ENCODE measurements around the gene FSHR.

The FSHR gene

DNA sequence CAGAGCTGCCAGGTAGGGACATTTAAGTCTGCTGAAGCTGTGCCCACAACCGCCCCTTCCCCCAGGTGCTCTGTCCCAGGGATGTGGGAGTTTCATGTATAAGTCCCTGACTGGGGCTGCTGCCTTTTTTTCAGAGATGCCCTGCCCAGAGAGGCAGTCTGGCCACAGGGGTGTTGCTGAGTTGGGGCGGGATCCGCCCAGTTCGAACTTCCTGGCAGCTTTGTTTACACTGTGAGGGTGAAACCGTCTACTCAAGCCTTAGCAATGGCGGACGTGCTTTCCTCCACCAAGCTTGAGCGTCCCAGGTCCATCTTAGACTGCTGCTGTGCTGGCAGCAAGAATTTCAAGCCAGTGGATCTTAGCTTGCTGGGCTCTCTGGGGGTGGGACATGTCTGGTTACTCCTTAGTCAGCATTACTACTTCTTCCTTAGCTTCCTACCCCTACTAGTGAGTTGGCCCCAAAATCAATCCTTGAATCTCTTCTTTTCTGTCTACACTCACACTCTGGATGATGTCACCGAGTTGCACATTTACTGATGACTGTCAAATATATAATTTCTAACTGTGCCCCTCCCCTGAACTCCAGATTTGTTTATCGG lies 31.8 kb upstream of the FSHR start:
- DNase-seq: no peak
- Histone ChIP-seq H3K36me3 (no peaks in the 10 kb centered on the region), H3K4me3 (no peak overlapping the region), H3K9me3 (no peaks in the 10 kb centered on the region), H3K27me3 (no peaks in the 10 kb centered on the region), H3K27ac (no peak overlapping the region), H3K4me1 (no peaks in the 10 kb centered on the region)
- TF ChIP-seq CTCF (IDR thresholded peaks at IDR 0.05): no peak
- intact Hi-C loops (cut with DNase I; ENCODE audit: low total_unique reads): no loop called here

DNA sequence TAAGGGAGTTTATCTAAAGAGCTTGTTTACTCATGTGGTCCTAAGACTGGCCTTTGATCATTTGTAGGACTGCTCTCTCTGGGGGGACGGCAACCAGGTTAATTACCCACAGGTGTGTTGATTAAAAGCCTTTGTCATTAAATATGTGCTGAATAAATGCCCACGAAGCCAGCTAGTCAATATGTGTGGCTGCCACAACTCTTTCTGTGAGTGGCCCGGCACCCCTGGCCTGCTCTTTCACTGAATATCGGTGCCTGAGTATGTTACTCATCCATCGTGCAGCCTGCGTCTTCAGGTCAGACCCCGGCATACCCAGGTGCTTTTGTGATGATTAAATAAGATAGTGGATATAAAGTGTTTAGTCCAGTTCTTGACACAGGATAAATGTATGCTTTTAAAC lies 24.3 kb upstream of the FSHR start:
- H3K4me3 ChIP-seq: no peak overlapping the region
- no peaks in the 10 kb centered on the region for H3K9me3 ChIP-seq
- no peak for DNase-seq
- H3K27me3 ChIP-seq: no peaks in the 10 kb centered on the region
- H3K4me1 ChIP-seq: no peaks in the 10 kb centered on the region
- intact Hi-C loops (cut with DNase I; ENCODE audit: low total_unique reads): no loop called here
- H3K27ac ChIP-seq: no peak overlapping the region
- no peak for TF ChIP-seq CTCF (IDR thresholded peaks at IDR 0.05)
- no peaks in the 10 kb centered on the region for H3K36me3 ChIP-seq

DNA sequence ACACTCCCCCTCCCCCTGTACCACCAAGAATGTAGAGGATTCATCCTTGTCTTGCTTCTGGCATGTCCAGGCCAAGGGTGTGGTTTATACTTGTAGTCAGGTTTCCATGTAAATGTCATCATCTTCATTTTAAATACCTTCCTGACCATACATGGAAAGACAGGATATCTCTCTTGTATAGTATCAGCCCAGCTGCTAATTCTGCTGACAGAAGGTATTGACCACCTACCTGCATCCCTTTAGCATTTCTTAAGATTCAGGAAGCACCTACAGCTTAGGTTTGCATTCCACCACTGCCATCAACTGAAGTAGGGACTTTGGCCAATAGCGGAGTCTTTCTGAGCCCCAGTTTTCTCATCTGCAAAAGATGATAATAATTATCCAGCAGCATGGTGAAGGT lies 22.9 kb upstream of the FSHR start:
- Histone ChIP-seq H3K27ac (no peak overlapping the region), H3K36me3 (no peaks in the 10 kb centered on the region), H3K4me1 (no peaks in the 10 kb centered on the region), H3K9me3 (no peaks in the 10 kb centered on the region), H3K4me3 (no peak overlapping the region), H3K27me3 (no peaks in the 10 kb centered on the region)
- intact Hi-C loops (cut with DNase I; ENCODE audit: low total_unique reads): no loop called here
- TF ChIP-seq CTCF (IDR thresholded peaks at IDR 0.05): no peak
- no peak for DNase-seq

- Histone ChIP-seq H3K9me3 (no peaks in the 10 kb centered on the region), H3K27ac (no peak overlapping the region), H3K4me1 (no peaks in the 10 kb centered on the region), H3K36me3 (no peaks in the 10 kb centered on the region), H3K27me3 (no peaks in the 10 kb centered on the region), H3K4me3 (no peak overlapping the region)
- no peak for DNase-seq
- TF ChIP-seq CTCF (IDR thresholded peaks at IDR 0.05): no peak
- intact Hi-C loops (cut with DNase I; ENCODE audit: low total_unique reads): no loop called here
Measured at GRCh38 chr2:49175831-49176230, 21.5 kb upstream of the FSHR start.

GRCh38 chr2:49174750-49175149 lies 20.4 kb upstream of the FSHR start:
- no peaks in the 10 kb centered on the region for H3K27me3 ChIP-seq
- intact Hi-C loops (cut with DNase I; ENCODE audit: low total_unique reads): no loop called here
- TF ChIP-seq CTCF (IDR thresholded peaks at IDR 0.05): no peak
- H3K9me3 ChIP-seq: no peaks in the 10 kb centered on the region
- no peak overlapping the region for H3K27ac ChIP-seq
- no peaks in the 10 kb centered on the region for H3K36me3 ChIP-seq
- no peak for DNase-seq
- no peak overlapping the region for H3K4me3 ChIP-seq
- H3K4me1 ChIP-seq: no peaks in the 10 kb centered on the region

GRCh38 chr2:49167131-49167530 lies 12.8 kb upstream of the FSHR start:
- H3K27me3 ChIP-seq: no peaks in the 10 kb centered on the region

More at GRCh38 chr2:49167131-49167530, 12.8 kb upstream of the FSHR start:
- no peaks in the 10 kb centered on the region for H3K36me3 ChIP-seq
- no peak overlapping the region for H3K27ac ChIP-seq
- no peak for DNase-seq
- no peak overlapping the region for H3K4me3 ChIP-seq
- no peaks in the 10 kb centered on the region for H3K9me3 ChIP-seq
- intact Hi-C loops (cut with DNase I; ENCODE audit: low total_unique reads): no loop called here
- TF ChIP-seq CTCF (IDR thresholded peaks at IDR 0.05): no peak
- peaks cover 0 to 6% (median 0%) of the 10 kb centered on the region in 4 donors for H3K4me1 ChIP-seq
